GM20431 (cell line): ENCODE measurements around the gene DRC7.

Experiments used
- in situ Hi-C: fragments of 300-500 bp; cut with MseI, MboI; formaldehyde crosslinking; loops from one replicate; pipeline ENCODE4 v1.15.0; 2020; ENCODE audit warnings: low sequenced_read_pairs; ENCODE audit not compliant: unreplicated experiment

Gene DRC7

DNA sequence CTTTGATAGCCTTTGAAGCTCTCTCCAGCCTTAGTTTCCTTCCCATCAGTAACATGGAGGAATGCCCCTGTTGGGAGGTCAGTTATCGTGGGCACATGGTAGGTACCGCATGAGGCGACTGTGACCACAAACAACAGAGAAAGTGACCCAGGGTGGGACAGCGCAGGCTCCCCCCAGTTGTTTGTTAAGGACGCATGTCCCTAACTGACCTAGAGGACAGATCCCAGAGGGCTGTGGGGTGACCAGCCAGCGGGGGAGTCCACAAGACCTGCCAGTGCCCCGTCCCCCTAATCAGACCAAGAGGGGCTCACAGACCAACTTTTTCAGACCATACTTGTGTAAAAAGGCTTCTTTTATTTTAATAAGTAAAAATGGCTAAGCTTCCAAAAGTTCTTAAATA, 63.3 kb downstream of the DRC7 start:
- in situ Hi-C loops: no loop called here

DNA sequence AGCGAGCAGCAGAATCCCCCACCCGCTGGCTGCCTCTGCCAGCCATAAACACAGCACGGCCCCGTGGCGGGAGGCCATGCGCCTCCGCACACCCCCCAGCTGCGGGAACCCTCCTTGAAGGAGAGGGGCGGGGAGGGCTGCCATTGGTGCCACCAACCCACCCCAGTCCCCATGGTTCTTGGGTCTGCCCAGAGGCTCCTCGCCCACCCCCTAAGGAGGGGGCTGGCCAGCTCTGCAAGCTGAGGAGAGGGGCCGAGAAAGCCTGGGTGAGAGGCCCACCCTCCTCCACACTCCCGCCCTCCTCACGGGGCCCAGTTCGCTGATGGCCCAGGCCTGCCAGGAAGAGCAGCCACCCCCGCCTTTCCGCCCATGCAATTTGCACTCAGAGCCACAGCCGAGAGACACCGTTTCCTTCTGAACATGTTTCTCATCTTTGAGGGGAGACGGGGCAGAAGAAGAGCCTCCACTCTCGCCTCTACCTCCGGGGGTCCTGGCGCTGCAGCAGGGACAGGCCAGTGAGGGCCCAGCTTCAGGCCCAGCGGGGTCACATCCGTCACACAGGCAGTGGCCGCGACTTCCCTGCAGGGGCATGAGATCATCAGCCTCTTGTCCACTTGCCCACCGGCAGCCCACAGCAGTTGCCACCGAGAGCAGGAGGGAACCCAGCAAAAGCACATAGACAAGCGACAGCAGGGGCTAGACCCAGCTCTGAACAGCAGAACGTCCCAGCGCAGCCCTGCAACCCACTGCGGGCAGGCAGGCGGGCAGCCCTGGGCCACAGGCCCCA, 63.9 kb downstream of the DRC7 start:
- in situ Hi-C loops: no loop called here

DNA sequence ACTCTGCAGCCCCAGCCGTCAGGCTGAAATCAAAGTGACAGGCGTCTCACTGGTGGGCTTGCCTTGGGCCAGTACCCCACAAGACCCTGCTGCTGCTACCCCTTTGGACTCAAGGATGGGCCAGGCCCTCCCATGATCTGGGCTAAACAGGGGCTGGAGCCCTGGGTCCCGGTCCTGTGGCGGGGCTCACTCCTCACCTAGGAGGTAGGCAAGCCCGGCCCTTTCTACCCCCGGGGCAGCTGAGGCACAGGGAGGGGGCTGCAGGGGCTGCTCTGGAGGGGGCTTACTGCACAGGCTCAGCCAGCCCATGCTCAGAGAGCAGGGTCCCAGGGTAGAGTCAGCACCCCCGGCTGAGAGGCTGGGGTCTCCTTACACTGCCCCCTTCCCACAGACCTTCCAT, 64.5 kb downstream of the DRC7 start:
- in situ Hi-C loops: no loop called here

DNA sequence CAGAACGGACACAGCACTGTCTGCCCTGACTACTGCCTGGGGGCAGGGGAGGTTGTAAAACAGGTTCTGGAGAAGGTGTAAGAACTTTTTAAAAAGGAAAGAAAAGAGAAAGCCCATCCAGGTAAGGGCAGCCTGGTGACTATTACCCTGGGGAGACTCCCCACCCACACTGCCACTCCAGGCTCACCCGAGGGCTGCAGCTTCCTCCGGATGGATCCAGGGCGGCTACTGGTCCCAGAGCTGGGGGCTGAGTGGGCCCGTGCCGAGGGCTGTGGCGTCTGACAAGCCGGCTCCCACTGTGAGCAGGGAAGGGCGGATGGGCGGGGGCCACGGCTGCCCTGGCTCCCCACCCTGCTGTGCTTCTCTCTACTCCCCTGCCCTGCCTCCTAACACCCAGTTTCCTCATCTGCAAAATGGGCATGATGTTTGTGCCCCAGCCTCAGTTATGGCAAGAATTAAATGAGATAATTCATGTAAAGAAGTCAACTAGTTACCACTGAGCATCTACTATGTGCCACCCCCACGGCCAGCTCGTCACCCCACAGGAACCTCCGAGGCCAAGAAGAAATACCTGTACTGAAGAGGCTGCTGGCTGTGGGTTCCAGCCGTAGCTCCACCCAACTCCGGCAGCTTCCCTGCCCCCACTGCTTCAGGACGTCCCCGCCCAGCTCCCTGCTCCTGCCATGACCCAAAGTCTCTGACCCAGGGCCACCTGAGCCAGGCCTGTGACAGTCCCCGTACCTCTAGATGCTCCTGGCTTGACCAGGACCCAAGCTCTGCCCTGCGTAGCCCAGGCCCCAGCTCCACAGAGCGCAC, 65.1 kb downstream of the DRC7 start:
- in situ Hi-C loops: no loop called here

DNA sequence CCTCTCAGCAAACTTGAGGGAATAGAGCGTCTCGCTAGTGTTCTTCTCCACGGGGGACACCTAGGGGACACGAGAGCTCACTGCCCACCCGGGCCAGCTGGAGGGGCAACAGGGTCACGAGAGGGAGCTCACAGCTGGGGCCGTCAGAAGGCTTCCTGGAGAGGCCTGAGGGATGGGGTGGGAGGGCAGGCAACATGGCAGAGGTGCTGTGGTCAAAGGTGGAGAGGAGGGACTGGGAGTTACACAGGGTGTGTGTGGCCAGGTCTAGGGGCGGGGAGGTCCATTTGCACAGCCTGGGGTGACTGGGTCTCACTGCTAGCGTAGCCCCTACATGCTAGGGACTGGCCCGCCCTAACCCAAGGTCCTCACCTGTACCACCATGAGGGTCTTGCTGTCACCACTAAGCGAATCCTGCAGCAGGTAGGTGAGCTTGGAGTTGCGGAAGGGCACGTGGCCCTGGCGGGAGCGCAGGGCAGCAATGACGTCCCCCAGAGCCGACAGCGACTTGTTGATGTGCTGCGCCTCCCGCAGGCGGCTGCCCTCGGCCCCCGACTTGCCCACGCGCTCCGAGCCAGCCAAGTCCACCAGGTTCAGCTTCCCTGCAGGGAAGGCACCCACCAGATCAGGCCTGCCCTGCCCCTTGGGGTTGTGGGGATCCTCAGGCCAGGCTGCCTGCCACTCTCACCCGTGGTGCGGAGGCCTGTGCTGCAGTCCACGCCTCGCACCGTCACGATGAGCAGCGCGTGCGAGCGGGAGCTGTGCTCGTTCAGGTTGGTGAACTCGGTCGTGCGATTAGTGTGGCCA, 66.0 kb downstream of the DRC7 start:
- in situ Hi-C loops: no loop called here

DNA sequence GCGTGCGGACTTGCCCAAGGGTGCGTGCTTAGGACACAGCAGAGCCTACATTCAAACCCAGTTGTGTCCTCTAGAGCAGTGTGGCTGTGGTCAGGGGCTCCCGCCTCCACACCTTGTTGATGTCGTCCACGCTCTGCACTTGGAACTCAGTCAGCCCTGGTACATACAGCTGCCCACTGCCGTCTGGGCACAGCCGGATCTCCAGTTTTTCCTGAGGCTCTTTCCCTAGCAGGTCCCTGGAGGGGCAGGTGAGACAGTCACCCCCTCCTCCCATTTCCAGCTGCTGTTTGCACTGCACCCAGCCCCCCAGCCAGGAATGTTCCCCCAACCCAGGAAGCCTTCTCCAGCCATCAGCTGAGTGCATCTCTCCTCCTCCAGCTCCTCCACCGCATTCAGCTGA, 66.7 kb downstream of the DRC7 start:
- in situ Hi-C loops: no loop called here

DNA sequence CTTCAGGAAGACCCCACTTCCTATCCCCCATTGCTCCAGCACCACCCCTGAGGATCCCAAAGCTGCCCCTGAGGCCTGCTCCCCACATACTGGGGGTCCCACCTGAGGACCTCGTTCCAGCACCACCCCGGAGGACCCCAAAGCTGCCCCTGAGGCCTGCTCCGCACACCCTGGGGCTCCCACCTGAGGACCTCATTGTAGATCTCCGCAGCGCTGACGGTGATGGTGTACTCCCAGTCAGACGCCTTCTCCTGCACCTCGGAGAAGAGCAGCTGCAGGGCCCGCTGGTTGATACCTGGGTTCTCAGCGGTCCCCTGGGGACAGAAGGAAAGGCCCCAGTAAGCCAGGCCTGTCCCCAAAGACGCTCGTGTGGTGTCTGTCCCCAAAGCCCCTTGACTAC, 67.4 kb downstream of the DRC7 start:
- in situ Hi-C loops: no loop called here

DNA sequence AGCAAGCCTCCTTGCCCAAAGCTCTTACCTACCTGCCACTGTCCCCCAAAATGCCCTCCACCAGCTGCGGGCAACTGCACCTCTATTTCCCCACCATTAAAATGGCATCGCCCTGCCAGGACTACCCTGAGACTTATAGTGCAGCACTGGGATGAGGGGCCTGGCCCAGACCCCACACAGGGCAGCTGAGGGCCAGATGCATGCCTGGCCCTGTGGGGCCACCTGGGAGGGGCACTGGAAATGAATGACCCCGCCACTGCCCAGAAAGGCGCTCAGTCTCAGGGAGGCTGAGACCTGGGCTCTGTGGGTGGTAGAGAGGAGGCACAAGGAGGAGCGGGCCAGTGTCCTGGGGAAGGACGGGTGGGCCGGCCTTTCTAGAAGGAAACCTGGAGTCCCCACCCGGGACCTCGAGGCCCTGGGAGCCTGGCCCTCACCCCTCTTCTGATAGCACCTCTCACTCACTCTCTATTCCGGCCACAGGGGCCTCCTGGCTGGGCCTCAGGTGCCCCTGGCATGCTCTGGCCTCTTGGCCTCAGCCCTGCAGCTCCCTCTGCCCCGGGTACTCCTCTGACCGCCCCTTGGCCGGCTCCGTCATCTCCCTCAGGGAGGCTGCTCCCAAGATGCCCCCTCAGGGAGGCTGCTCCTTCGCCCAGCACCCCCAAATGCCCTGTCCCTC, 67.9 kb downstream of the DRC7 start:
- in situ Hi-C loops: no loop called here

DNA sequence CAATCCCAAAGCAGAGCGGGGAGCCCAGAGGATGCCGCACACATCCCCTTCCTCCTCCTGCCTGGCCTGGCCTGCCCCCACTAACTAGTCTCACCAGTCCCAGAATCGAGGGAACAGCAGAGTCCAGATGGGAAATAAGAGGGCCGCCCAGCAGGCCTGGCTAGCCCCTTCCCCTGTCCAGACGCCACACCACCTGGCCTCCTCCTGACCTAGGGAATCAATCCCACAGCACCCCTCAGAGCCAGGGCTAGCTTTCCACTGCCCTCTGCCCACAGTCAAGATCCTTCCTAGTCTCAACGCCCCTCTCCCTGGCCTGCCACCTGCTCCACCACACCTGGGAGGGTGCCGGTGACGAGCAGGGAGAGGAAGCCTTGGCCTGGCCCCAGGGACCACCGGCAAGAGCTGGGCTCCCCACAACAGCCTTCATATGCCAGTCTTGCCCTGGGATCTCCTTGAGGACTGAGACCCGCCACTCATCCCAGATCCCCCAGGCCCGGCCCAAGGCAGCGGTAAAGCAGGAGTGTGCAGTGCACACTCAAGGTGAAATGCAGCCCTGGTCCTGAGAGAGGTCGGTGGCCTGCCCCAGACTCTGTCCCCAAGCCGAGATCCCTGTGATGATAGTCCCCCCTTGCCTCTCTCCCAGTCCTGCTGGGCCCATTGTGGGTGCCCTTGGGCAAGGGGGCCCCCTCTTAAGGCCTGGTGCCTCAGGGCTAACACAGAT, 68.8 kb downstream of the DRC7 start:
- in situ Hi-C loops: no loop called here

DNA sequence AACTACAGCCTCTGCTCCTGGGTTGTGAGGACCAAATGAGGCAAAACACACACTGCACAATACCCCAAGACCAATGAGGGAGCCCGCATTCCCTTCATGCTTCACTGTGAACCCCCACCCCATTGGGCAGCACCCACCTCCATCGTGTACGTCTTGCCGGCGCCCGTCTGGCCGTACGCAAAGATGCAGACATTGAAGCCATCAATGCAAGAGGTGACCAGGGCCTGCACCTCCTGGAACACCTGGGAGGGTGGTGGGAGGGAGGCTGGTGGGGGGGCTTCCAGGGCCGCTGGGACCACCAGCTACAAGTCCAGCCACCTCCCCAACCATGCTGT, 69.4 kb downstream of the DRC7 start:
- in situ Hi-C loops: no loop called here

DNA sequence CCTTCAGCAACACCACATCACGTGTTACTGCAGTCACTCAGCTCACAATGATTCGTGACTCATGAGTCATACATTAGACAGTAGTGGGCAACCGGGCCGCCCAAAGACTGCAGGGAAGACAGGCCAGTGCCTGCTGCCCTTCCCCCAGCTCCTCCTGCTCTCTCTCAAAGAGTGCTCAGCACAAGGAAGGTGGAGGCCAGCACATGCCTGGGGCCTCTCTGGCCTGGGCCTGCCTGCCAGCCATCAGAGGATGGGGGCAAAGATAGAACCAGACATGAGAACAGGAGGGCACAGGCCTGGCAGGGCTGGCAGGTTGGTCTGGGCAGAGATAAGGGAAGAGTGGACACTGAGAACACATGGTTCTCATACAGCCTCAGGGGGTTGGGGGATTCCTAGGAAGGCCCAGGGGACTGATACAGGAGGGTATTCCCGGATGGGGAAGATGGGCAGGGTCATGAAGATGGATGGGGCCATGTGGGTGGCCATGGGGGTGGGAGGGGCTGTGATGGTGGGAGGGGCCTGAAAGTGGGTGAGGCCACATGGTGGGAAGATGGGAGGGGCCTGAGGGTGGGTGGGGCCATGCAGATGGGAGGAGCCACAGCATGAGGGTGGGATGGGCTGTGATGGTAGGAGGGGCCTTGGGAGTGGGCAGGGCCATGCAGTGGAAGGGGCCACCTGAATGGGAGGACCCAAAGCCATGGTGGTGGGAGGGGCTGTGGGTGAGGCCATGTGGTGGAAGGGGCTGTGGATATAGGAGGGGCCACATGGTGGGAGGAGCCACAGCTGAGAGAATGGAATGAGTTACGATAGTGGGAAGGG, 69.9 kb downstream of the DRC7 start:
- in situ Hi-C loops: no loop called here

DNA sequence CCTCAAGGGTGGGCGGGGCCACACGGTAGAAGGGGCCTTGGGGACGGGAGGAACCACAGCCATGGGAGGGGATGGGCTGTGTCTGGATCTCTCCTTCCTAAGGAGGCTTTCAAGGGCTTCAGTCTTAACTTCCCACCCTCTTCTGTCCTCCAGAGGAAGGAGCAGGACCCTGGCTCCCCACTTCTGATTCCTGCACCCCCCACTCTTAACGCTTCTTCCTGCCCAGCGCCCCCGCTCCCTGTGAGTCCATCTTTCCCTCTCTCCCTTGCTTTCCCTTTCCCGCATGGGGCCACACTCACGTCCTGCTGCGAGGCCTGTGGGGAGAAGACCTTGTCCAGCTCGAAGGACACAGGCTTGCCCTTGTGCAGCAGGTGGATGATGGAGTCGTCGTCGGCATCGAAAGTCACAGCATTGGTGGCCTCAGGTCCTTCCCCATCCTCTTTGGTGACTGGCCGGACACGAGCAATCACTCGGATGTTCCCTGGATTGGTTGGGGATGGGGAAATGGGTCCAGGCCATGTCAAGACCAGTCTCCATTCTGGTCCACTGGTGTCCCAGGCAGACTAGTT, 70.6 kb downstream of the DRC7 start:
- in situ Hi-C loops: no loop called here

DNA sequence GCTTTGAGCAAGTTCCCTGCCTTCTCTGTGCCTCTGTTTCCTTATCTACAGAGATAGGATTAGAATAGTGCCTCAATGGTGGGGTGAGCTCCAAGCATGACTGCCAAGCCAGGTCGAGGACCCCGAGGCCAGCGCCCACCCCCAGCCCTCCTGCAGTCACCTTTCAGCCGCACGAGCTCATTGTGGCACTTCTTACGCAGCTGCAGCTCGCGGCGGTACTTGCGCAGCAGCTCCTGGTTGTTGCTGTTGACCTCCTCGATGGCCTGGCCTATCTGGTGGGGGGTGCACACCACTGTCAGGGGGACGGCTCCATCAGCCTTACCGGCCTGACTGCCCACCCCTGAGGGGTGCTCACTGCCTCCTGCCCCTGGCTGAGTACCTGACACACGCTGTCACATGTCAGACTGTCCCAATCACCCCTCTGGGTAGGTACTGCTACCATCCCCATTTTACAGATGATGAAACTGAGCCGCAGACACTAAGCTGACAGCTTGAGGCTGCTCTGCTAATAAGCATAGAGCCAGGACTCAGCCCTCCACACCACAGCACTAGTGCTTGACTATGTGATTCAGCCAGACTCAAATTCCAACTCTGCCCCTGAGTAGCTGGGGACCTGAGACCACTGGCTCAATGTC, 72.2 kb downstream of the DRC7 start:
- in situ Hi-C loops: no loop called here

DNA sequence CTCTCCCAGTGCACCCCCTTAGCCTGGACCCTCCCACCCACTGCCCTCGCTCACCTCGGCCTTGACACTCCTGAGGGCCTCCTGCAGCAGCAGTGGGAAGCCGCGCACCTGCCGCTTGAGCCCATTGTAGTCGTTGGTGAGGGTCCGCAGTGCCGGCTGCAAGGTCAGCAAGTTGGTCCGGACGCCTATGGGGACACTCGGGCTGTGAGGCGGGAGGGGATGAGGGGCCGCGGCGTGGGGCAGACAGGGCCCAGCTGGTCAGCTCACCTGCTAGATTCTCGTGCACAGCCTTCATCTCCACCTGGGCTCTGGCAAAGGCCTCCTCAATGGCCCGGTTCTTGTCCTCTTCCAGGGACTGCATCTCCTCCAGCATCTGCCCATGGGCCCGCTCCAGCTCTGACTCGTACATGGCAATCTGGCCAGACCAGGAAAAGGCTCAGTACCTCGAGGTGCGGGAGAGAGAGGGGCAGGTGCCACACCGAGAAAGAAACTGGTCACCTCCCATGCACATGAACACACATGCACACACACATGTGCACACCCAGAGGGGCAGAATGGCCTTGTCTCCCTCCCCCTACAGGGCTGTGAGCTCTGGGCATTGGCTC, 75.0 kb downstream of the DRC7 start:
- in situ Hi-C loops: no loop called here

DNA sequence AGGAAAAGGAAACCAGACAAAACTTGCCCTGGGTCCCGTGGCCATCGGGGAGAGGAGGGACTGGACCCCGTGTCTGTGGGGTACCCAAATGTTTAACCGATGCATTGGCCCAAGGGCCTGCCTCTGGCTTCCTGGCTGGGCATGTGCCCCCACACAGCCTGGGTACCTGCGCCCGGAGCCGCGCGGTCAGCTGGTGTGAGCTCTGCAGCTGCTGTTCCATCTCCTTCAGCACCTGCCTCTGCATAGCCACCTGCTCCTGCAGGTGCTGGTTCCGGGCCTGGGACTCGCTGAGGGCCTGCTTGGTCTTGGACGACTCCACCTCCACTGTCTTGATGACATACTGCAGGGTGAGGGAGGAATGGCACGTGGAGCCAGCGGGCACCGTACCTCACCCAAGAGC, 75.8 kb downstream of the DRC7 start:
- in situ Hi-C loops: no loop called here

DNA sequence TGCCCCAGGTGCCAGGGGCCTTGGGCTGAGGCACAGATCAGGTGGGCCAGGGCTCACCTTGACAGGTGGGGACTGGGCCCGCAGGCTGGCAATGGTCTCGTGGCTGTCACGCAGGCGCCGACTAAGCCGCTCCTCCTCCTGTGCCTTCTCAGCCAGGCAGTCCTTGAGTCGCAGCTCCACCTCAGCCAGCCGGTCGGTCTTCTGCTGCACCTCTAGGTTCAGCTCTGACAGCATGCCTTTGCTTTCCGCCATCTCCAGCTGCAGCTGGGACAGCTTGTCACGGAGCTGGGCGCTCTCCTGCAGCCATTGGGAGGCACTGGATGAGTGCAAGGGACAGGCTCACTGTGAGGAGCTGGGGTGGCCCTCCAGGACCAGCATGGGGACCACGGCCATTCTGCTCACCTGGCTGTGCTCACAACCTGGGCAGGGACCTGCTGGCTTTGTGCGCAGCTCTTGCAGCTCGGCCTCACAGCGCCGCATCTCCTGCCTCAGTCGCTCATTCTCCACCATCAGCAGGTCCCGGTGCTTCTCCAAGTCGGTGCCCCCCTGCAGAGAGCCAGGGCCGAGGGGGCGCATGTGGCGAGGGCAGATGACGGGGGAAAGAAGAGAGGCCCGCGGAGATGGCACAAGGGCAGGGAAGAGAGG, 76.7 kb downstream of the DRC7 start:
- in situ Hi-C loops: no loop called here

DNA sequence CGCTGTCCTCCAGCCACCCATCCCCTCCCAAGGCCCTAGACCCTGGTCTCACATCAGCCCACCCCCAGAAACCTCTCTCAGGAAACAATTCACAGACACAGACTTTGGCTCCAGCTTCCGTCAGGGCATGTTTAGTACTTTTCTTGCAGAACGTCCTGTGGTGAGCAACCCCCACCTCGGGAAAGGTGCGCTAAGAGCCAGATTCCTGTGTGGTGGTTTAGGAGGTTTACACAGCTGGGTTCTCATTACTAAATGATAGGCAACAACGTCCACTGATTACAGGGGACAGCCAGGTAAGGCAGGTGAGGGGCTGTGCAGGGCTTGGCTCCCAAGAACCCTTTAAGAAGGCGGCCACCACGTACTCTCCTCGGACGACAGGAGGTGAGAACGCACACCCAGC, 78.4 kb downstream of the DRC7 start:
- in situ Hi-C loops: no loop called here
